DND-41 (cell line): ENCODE results near the gene PRSS12.

Source experiments
- ATAC-seq: fragments of 200-7000 bp; cut with Tn5 transposase; 3 replicates; pipeline ENCODE4 v1.9.1; 2021; ENCODE audit warnings: low read depth; ENCODE audit not compliant: insufficient read depth
- DNase-seq: peaks from one replicate; pipeline ENCODE4 v3.0.0-alpha.2; 2020
- H2AFZ ChIP-seq: 2 replicates; pipeline ENCODE4 v1.6.0; 2012; ENCODE audit warnings: low read depth, low read length
- H3K27ac ChIP-seq: 2 replicates; pipeline ENCODE4 v1.5.1; 2012; ENCODE audit warnings: low read length, inconsistent platforms
- H3K27me3 ChIP-seq: fragments of 200-600 bp; sonication (generic); 2 replicates; pipeline ENCODE4 v1.6.0; 2012; ENCODE audit warnings: low read length, mild to moderate bottlenecking, inconsistent platforms; ENCODE audit not compliant: insufficient read depth, poor library complexity
- H3K36me3 ChIP-seq: 2 replicates; pipeline ENCODE4 v1.5.1; 2012; ENCODE audit warnings: low read length, inconsistent platforms; ENCODE audit not compliant: insufficient read depth
- H3K4me1 ChIP-seq: 2 replicates; pipeline ENCODE4 v1.5.1; 2012; ENCODE audit warnings: mild to moderate bottlenecking, low read length; ENCODE audit not compliant: insufficient read depth
- H3K4me2 ChIP-seq: 2 replicates; pipeline ENCODE4 v1.6.0; 2012; ENCODE audit warnings: mild to moderate bottlenecking, moderate library complexity, low read length, inconsistent platforms; ENCODE audit not compliant: insufficient read depth
- H3K4me3 ChIP-seq, 2 experiments: fragments of 200-600 bp in 1 of 2; shearing (Covaris generic) in 1 of 2; 2 replicates each; pipeline ENCODE4 v1.5.1; 2012 to 2016; ENCODE audit warnings: inconsistent platforms in 2 of 2, low read length in 2 of 2, mild to moderate bottlenecking in 2 of 2, low read depth in 1 of 2, moderate library complexity in 1 of 2
- H3K79me2 ChIP-seq: 2 replicates; pipeline ENCODE4 v1.6.0; 2012; ENCODE audit warnings: low read length, inconsistent platforms; ENCODE audit not compliant: insufficient read depth
- H3K9ac ChIP-seq: 2 replicates; pipeline ENCODE4 v1.6.0; 2012; ENCODE audit warnings: low read depth, mild to moderate bottlenecking, inconsistent platforms, low read length, moderate library complexity
- H3K9me3 ChIP-seq: 2 replicates; pipeline ENCODE4 v1.5.1; 2012; ENCODE audit warnings: low read length, moderate library complexity, mild to moderate bottlenecking, inconsistent platforms; ENCODE audit not compliant: insufficient read depth, severe bottlenecking
- H4K20me1 ChIP-seq: 2 replicates; pipeline ENCODE4 v1.6.0; 2012; ENCODE audit warnings: low read length; ENCODE audit not compliant: insufficient read depth
- CTCF ChIP-seq: IDR thresholded peaks from 2 replicates; pipeline ENCODE4 v1.5.1; 2012; ENCODE audit warnings: borderline replicate concordance, low read length, moderate library complexity, mild to moderate bottlenecking; ENCODE audit not compliant: poor library complexity, severe bottlenecking; ENCODE audit errors: extremely low read depth
- EZH2 ChIP-seq: IDR thresholded peaks from 3 replicates; pipeline ENCODE4 v1.6.1; 2012; ENCODE audit warnings: borderline replicate concordance, low read depth, mild to moderate bottlenecking, moderate library complexity, low read length, inconsistent platforms; ENCODE audit not compliant: severe bottlenecking

PRSS12 gene

GRCh38 chr4:118285931-118286330 is 66.9 kb downstream of the PRSS12 start:
- peaks cover 4% of the 10 kb centered on the region; the same call in 1 of the 2 replicates for H3K4me1 ChIP-seq
- H3K4me3 ChIP-seq: no peak overlapping the region
- H3K9me3 ChIP-seq: no peaks in the 10 kb centered on the region
- no peak overlapping the region for H3K4me2 ChIP-seq
- no peak overlapping the region for H3K9ac ChIP-seq
- no peak for DNase-seq
- TF ChIP-seq EZH2 (no peak), CTCF (no peak)
- H2AFZ ChIP-seq: no peak overlapping the region
- H4K20me1 ChIP-seq: peaks cover 4% of the 10 kb centered on the region; the same call in 1 of the 2 replicates
- no peak overlapping the region for H3K27ac ChIP-seq
- H3K79me2 ChIP-seq: no peaks in the 10 kb centered on the region
- H3K27me3 ChIP-seq: no peaks in the 10 kb centered on the region
- H3K36me3 ChIP-seq: peaks cover 14% of the 10 kb centered on the region; the same call in 1 of the 2 replicates
- ATAC-seq: no peak

- no peaks in the 10 kb centered on the region for H3K9me3 ChIP-seq
- DNase-seq (no peak), ATAC-seq (no peak)
- H4K20me1 ChIP-seq: peaks cover 10% of the 10 kb centered on the region; the same call in 1 of the 2 replicates
- H3K36me3 ChIP-seq: peaks cover 31% of the 10 kb centered on the region
- H3K27me3 ChIP-seq: no peaks in the 10 kb centered on the region
- H3K79me2 ChIP-seq: peaks cover 14% of the 10 kb centered on the region
- TF ChIP-seq EZH2 (no peak), CTCF (no peak)
- H3K4me1 ChIP-seq: peaks cover 20% of the 10 kb centered on the region
- no peak overlapping the region for H3K4me3 ChIP-seq
- no peak overlapping the region for H2AFZ ChIP-seq
- no peak overlapping the region for H3K9ac ChIP-seq
- H3K4me2 ChIP-seq: no peak overlapping the region
- H3K27ac ChIP-seq: no peak overlapping the region
Measured at GRCh38 chr4:118284169-118284568, 68.6 kb downstream of the PRSS12 start.

GRCh38 chr4:118282692-118283091 is 70.1 kb downstream of the PRSS12 start:
- TF ChIP-seq EZH2: no peak
- TF ChIP-seq CTCF: no peak
- no peak overlapping the region for H3K4me2 ChIP-seq
- ATAC-seq: no peak
- H3K27me3 ChIP-seq: no peaks in the 10 kb centered on the region
- H3K4me3 ChIP-seq: no peak overlapping the region
- H4K20me1 ChIP-seq: peaks cover 10% of the 10 kb centered on the region; the same call in 1 of the 2 replicates
- no peak overlapping the region for H2AFZ ChIP-seq
- H3K9me3 ChIP-seq: no peaks in the 10 kb centered on the region
- peaks cover 28% of the 10 kb centered on the region for H3K4me1 ChIP-seq
- H3K27ac ChIP-seq: no peak overlapping the region
- no peak for DNase-seq
- no peak overlapping the region for H3K9ac ChIP-seq
- H3K79me2 ChIP-seq: peaks cover 24% of the 10 kb centered on the region
- H3K36me3 ChIP-seq: peaks cover 36% of the 10 kb centered on the region
